OCI-LY3 (cell line): ENCODE data around the gene SMPDL3B.

ENCODE experiments used
- EZH2phosphoT487 ChIP-seq: fragments of 200-600 bp; shearing (Covaris generic); IDR thresholded peaks from 2 replicates; pipeline ENCODE4 v1.6.1; 2018; ENCODE audit warnings: antibody characterized with exemption, mixed run types, low read depth
- TF ChIP-seq, protein P1 (sequence below): fragments of 200-600, 300-600 bp; sonication (generic); IDR thresholded peaks from 2 replicates; pipeline ENCODE4 v1.5.1; 2014; ENCODE audit warnings: antibody characterized with exemption, low read length, low read depth

DNA sequence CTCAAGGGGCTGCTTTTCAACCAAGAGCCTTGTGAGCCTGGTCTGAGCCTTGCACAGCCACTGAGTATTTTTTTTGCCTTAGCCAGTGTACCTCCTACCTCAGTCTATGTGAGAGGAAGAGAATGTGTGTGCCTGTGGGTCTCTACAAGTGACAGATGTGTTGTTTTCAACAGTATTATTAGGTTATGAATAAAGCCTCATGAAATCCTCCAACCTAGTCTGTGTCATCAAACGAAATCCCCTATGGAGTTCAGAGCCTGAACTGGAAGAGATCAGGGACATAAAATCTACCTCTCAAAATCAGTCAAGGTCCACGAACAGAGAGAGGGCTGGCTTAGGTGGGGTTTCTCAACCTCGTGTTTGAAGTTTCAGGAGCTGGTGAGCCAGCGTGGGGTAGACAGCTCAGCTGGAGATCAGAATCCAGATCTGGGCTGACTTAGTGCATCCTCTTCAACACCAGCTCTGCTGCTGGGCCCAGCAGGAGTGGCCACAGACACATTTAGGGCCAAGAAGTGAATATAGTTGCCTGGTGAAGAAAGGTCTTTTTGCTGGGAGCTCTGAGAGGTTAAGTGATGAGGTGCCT is 33.2 kb downstream of the SMPDL3B start:
- TF ChIP-seq, protein P1, sequence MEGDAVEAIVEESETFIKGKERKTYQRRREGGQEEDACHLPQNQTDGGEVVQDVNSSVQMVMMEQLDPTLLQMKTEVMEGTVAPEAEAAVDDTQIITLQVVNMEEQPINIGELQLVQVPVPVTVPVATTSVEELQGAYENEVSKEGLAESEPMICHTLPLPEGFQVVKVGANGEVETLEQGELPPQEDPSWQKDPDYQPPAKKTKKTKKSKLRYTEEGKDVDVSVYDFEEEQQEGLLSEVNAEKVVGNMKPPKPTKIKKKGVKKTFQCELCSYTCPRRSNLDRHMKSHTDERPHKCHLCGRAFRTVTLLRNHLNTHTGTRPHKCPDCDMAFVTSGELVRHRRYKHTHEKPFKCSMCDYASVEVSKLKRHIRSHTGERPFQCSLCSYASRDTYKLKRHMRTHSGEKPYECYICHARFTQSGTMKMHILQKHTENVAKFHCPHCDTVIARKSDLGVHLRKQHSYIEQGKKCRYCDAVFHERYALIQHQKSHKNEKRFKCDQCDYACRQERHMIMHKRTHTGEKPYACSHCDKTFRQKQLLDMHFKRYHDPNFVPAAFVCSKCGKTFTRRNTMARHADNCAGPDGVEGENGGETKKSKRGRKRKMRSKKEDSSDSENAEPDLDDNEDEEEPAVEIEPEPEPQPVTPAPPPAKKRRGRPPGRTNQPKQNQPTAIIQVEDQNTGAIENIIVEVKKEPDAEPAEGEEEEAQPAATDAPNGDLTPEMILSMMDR, result no peak
- no peak for TF ChIP-seq EZH2phosphoT487
